NT2/D1 (cell line): ENCODE measurements around the gene CAGE1.
A peak's percentile ranks its signal among the peaks of the same experiment; 100 is the strongest.

Source experiments
- DNase-seq: peaks from one replicate; pipeline ENCODE4 v3.0.0-alpha.2; 2011; ENCODE audit warnings: low read depth, low spot score
- H3K27me3 ChIP-seq: 2 replicates; pipeline ENCODE4 v1.6.0; 2011; ENCODE audit warnings: mild to moderate bottlenecking; ENCODE audit not compliant: insufficient read length, insufficient read depth
- H3K36me3 ChIP-seq: 2 replicates; pipeline ENCODE4 v1.6.1; 2011; ENCODE audit warnings: mild to moderate bottlenecking, low read length, mixed read lengths; ENCODE audit not compliant: insufficient read depth, insufficient read length
- H3K4me1 ChIP-seq: 2 replicates; pipeline ENCODE4 v1.5.1; 2011; ENCODE audit not compliant: insufficient read depth, insufficient read length
- H3K4me3 ChIP-seq: 2 replicates; pipeline ENCODE4 v1.5.1; 2011; ENCODE audit warnings: low read depth; ENCODE audit not compliant: insufficient read length
- H3K9ac ChIP-seq: 2 replicates; pipeline ENCODE4 v1.6.0; 2011; ENCODE audit warnings: low read depth; ENCODE audit not compliant: insufficient read length
- H3K9me3 ChIP-seq: 2 replicates; pipeline ENCODE4 v1.5.1; 2011; ENCODE audit warnings: mild to moderate bottlenecking, low read length; ENCODE audit not compliant: insufficient read depth
- SUZ12 ChIP-seq: IDR thresholded peaks from 2 replicates; pipeline ENCODE4 v1.6.1; 2011; ENCODE audit not compliant: insufficient read length, insufficient read depth; ENCODE audit errors: extremely low read depth
- YY1 ChIP-seq: IDR thresholded peaks from 2 replicates; pipeline ENCODE4 v1.6.1; 2011; ENCODE audit not compliant: insufficient read length, insufficient read depth
- ZNF274 ChIP-seq: IDR thresholded peaks from 2 replicates; pipeline ENCODE4 v1.6.1; 2011; ENCODE audit warnings: mild to moderate bottlenecking, low read depth, low read length

The CAGE1 gene

GRCh38 chr6:7389451-7390225 lies at the start of gene CAGE1, which contains the start of gene RIOK1:
TSS of gene CAGE1 (minus strand) at chr6:7389742. CDS start at chr6:7387173, 2,569 bp downstream.
TSS of gene RIOK1 (plus strand) at chr6:7389808. CDS start at chr6:7390003, 195 bp downstream.
- Histone ChIP-seq H3K9ac (peak within 1 kb of the TSS; percentile 92), H3K9me3 (no peaks in the 10 kb centered on the region), H3K36me3 (peaks cover 22% of the 10 kb centered on the region), H3K4me3 (peak within 1 kb of the TSS; percentile 88), H3K27me3 (no peaks in the 10 kb centered on the region), H3K4me1 (no peaks in the 10 kb centered on the region)
- DNase-seq, result peak; percentile 92
- TF ChIP-seq ZNF274 (no peak), SUZ12 (no peak), YY1 (no peak)

- no peak for DNase-seq
- no peak for TF ChIP-seq YY1
- TF ChIP-seq ZNF274, result no peak
- TF ChIP-seq SUZ12, result no peak
- Histone ChIP-seq H3K27me3 (no peaks in the 10 kb centered on the region), H3K9ac (no peak overlapping the region), H3K36me3 (no peaks in the 10 kb centered on the region), H3K4me3 (no peak overlapping the region), H3K9me3 (no peaks in the 10 kb centered on the region), H3K4me1 (no peaks in the 10 kb centered on the region)
Observed at GRCh38 chr6:7439228-7439627, 49.7 kb upstream of the CAGE1 start.

GRCh38 chr6:7438011-7438410 lies 48.5 kb upstream of the CAGE1 start:
- DNase-seq, result no peak
- Histone ChIP-seq H3K9me3 (no peaks in the 10 kb centered on the region), H3K4me1 (peaks cover 4% of the 10 kb centered on the region), H3K27me3 (no peaks in the 10 kb centered on the region), H3K36me3 (no peaks in the 10 kb centered on the region), H3K4me3 (no peak overlapping the region), H3K9ac (no peak overlapping the region)
- TF ChIP-seq YY1 (no peak), ZNF274 (no peak), SUZ12 (no peak)

- no peak for DNase-seq
- Histone ChIP-seq H3K4me3 (no peak overlapping the region), H3K36me3 (no peaks in the 10 kb centered on the region), H3K4me1 (peaks cover 4% of the 10 kb centered on the region), H3K9ac (no peak overlapping the region), H3K9me3 (no peaks in the 10 kb centered on the region), H3K27me3 (no peaks in the 10 kb centered on the region)
- no peak for TF ChIP-seq SUZ12
- TF ChIP-seq YY1, result no peak
- TF ChIP-seq ZNF274, result no peak
Observed at GRCh38 chr6:7434672-7435071, 45.1 kb upstream of the CAGE1 start.

GRCh38 chr6:7433121-7433617 lies 43.6 kb upstream of the CAGE1 start:
- Histone ChIP-seq H3K4me3 (no peak overlapping the region), H3K9me3 (no peaks in the 10 kb centered on the region), H3K4me1 (peaks cover 4% of the 10 kb centered on the region), H3K9ac (no peak overlapping the region), H3K36me3 (no peaks in the 10 kb centered on the region), H3K27me3 (no peaks in the 10 kb centered on the region)
- TF ChIP-seq ZNF274, result no peak
- TF ChIP-seq SUZ12, result no peak
- no peak for TF ChIP-seq YY1
- no peak for DNase-seq

- Histone ChIP-seq H3K27me3 (no peaks in the 10 kb centered on the region), H3K9me3 (no peaks in the 10 kb centered on the region), H3K36me3 (no peaks in the 10 kb centered on the region), H3K9ac (no peak overlapping the region), H3K4me3 (no peak overlapping the region), H3K4me1 (peaks cover 4% of the 10 kb centered on the region)
- TF ChIP-seq ZNF274 (no peak), SUZ12 (no peak)
- no peak for DNase-seq
Observed at GRCh38 chr6:7432391-7433120, 43.0 kb upstream of the CAGE1 start.

- Histone ChIP-seq H3K36me3 (no peaks in the 10 kb centered on the region), H3K4me1 (peaks cover 4% of the 10 kb centered on the region), H3K27me3 (no peaks in the 10 kb centered on the region), H3K4me3 (no peak overlapping the region), H3K9ac (no peak overlapping the region), H3K9me3 (no peaks in the 10 kb centered on the region)
- TF ChIP-seq ZNF274, result no peak
- no peak for TF ChIP-seq YY1
- TF ChIP-seq SUZ12, result no peak
- no peak for DNase-seq
Observed at GRCh38 chr6:7431674-7432390, 42.3 kb upstream of the CAGE1 start.
